ENCODE data around the gene WDR55. TPM values are rescaled to one million over a fixed set of nuclear protein-coding genes. Genes with fewer than 3 reads are reported as not detected.
"Not testable (repeated sequence)": the region's sequence is repeated elsewhere in the genome, so short reads cannot be mapped to it uniquely, and the experiment has no call there.

WDR55 gene
- total RNA-seq (10 to 100 TPM in 8 of 9 donors, 1 to 10 TPM in 1; 9.6 to 17.5 (median 12.2) TPM), polyA plus RNA-seq (10 to 100 TPM; 11.0 to 19.3 TPM)
- long read RNA-seq, donor 1, full-length matches to known transcripts, result 20 of 28 reads
- long read RNA-seq, donor 1, partial matches to known transcripts, result 2 of 28 reads
- long read RNA-seq, donor 1, other reads (novel, unspliced or antisense), result 6 of 28 reads
- long read RNA-seq, donor 2, full-length matches to known transcripts, result 69 of 98 reads
- long read RNA-seq, donor 2, partial matches to known transcripts, result 2 of 98 reads
- long read RNA-seq, donor 2, other reads (novel, unspliced or antisense), result 27 of 98 reads
- long read RNA-seq, donor 3, full-length matches to known transcripts, result 29 of 45 reads
- long read RNA-seq, donor 3, partial matches to known transcripts, result 0 of 45 reads
- long read RNA-seq, donor 3, other reads (novel, unspliced or antisense), result 16 of 45 reads

DNA sequence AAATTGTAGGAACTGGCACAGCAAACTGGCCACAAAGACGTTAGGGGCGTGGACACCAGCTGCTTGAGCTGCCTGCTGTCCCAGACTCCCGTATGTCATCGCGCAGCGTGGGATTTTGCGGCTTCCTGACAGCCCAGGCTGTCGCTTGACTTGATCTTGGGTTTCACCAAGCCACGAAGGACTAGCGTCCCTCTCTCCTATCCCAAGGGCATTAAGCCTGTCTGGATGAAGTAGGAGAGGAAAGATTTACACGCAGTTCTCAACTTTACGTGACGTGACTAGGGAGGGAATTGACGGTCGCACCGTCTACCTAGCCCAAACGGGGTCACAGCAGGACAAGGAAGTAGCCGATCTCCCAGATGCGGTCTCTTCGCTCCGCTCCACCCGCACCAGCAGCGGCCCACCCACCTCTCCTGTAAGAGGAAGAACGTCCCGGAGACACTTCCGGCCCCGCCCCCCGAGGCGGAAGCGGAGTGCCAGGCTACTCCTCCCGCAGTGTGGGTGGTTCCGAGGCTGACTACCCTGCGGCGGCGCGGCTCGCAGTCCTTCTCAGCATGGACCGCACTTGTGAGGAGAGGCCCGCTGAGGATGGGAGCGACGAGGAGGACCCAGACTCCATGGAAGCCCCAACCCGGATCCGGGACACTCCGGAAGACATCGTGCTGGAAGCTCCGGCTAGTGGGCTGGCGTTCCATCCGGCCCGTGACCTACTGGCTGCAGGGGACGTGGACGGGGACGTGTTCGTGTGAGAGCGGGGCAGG lies at the start of gene WDR55:
WDR55 (plus strand) TSS at position 546 of the 761 bp plus-strand sequence; CDS start at position 555, 9 bp downstream.
- H3K27me3 ChIP-seq, result no peaks in the 10 kb centered on the region
- H3K9me3 ChIP-seq, result no peaks in the 10 kb centered on the region
- intact Hi-C loops (cut with DNase I), result loop anchor here in 4 of 10 donors (1.0 to 10.0 kb wide), 5 partner anchors 17 to 260 kb away; partner anchors contain the start of genes ANKHD1 (in 2 of the 4), IK (in 2 of the 4), NDUFA2 (in 2 of the 4) and HARS1 (in 1 of the 4)
- ATAC-seq (peak; percentile 98 to 99 (median 98)), DNase-seq (peak; percentile 96 to 98 (median 97))
- H3K4me1 ChIP-seq, result peaks cover 0 to 34% (median 27%) of the 10 kb centered on the region in 12 donors
- H3K4me3 ChIP-seq, result peak within 1 kb of the TSS; percentile 50 to 98 (median 90)
- WGBS, 4 donors, result 0 to 1% (median 1%) methylated on average over 37 to 54 of the region's 54 CpGs
- peaks cover 0 to 64% (median 59%) of the 10 kb centered on the region in 9 donors for H3K36me3 ChIP-seq
- H3K27ac ChIP-seq, result peak within 1 kb of the TSS; percentile 90 to 99 (median 94)
- peak; percentile 54 to 80 for TF ChIP-seq POLR2A (IDR thresholded peaks at IDR 0.05)
- TF ChIP-seq, protein P1, sequence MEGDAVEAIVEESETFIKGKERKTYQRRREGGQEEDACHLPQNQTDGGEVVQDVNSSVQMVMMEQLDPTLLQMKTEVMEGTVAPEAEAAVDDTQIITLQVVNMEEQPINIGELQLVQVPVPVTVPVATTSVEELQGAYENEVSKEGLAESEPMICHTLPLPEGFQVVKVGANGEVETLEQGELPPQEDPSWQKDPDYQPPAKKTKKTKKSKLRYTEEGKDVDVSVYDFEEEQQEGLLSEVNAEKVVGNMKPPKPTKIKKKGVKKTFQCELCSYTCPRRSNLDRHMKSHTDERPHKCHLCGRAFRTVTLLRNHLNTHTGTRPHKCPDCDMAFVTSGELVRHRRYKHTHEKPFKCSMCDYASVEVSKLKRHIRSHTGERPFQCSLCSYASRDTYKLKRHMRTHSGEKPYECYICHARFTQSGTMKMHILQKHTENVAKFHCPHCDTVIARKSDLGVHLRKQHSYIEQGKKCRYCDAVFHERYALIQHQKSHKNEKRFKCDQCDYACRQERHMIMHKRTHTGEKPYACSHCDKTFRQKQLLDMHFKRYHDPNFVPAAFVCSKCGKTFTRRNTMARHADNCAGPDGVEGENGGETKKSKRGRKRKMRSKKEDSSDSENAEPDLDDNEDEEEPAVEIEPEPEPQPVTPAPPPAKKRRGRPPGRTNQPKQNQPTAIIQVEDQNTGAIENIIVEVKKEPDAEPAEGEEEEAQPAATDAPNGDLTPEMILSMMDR (IDR thresholded peaks at IDR 0.05), result no peak

- no peak for DNase-seq
- H3K27me3 ChIP-seq, result no peaks in the 10 kb centered on the region
- no peaks in the 10 kb centered on the region for H3K36me3 ChIP-seq
- no peaks in the 10 kb centered on the region for H3K9me3 ChIP-seq
- H3K4me3 ChIP-seq, result no peak overlapping the region
- intact Hi-C loops (cut with DNase I), result loop anchor here in 1 of 10 donors (5.0 kb wide), 1 partner anchor 45 kb away; no protein-coding TSS in a partner anchor
- H3K27ac ChIP-seq, result peak overlapping the region in 1 of 12 donors; percentile 30
- 66 to 74% (median 70%) methylated on average over 3 of the region's 3 CpGs for WGBS, 4 donors
- H3K4me1 ChIP-seq, result peaks cover 0 to 11% (median 0%) of the 10 kb centered on the region in 12 donors
- TF ChIP-seq, protein P1 (IDR thresholded peaks at IDR 0.05), result no peak
- no peak for TF ChIP-seq POLR2A (IDR thresholded peaks at IDR 0.05)
- ATAC-seq, result no peak
Measured at GRCh38 chr5:140622301-140622700, 42.4 kb upstream of the WDR55 start.

- not testable (repeated sequence) for H3K27me3 ChIP-seq, H3K4me3 ChIP-seq, DNase-seq, ATAC-seq, H3K9me3 ChIP-seq, H3K27ac ChIP-seq, H3K36me3 ChIP-seq
- intact Hi-C loops (cut with DNase I), result loop anchor here in 1 of 10 donors (5.0 kb wide), 1 partner anchor 46 kb away; no protein-coding TSS in a partner anchor
- peaks cover 0 to 11% (median 0%) of the 10 kb centered on the region in 12 donors for H3K4me1 ChIP-seq
Measured at GRCh38 chr5:140623061-140623460, 41.6 kb upstream of the WDR55 start.

DNA sequence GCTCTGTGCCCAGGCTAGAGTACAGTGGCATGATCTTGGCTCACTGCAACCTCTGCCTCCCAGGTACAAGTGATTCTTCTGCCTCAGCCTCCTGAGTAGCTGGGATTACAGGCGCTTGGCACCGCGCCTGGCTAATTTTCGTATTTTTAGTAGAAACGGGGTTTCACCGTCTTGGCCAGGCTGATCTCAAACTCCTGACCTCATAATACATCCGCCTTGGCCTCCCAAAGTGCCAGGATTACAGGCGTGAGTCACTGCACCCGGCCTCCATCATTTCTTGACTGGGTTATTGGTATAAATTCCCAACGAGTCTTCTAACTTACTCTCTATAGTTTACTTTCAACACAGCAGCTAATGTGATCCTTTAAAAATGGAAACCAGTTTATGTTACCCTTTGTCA lies 39.8 kb upstream of the WDR55 start:
- H3K27me3 ChIP-seq, H3K9me3 ChIP-seq, H3K4me3 ChIP-seq, H3K27ac ChIP-seq, DNase-seq, ATAC-seq, H3K36me3 ChIP-seq: not testable (repeated sequence)
- H3K4me1 ChIP-seq, result peaks cover 0 to 11% (median 0%) of the 10 kb centered on the region in 12 donors
- 86 to 89% (median 88%) methylated on average over 10 of the region's 10 CpGs for whole genome bisulfite sequencing, 4 donors
- intact Hi-C loops (cut with DNase I), result loop anchor here in 1 of 10 donors (5.0 kb wide), 1 partner anchor 48 kb away; no protein-coding TSS in a partner anchor
